H1 (cell line): ENCODE measurements around the gene ARHGAP32. TPM values are rescaled to one million over a fixed set of nuclear protein-coding genes. Genes with fewer than 3 reads are reported as not detected.

Source experiments
- CTCF ChIA-PET: fragments of 300-600 bp; sonication (Branson Sonifier 250); formaldehyde crosslinking; loops from one replicate; lab custom pipeline; 2021; ENCODE audit not compliant: partially characterized antibody; lab: Charles Lee
- POLR2A ChIA-PET: fragments of 300-600 bp; sonication (Branson Sonifier 250); formaldehyde crosslinking; loops from one replicate; lab custom pipeline; 2021; ENCODE audit warnings: inconsistent platforms; ENCODE audit not compliant: partially characterized antibody; lab: Charles Lee
- DNase-seq, 2 experiments: peaks; one replicate each; pipeline versions ENCODE4 v3.0.0 to v3.0.0-alpha.2; 2010 to 2022; ENCODE audit warnings: low spot score in 2 of 2, low read depth in 1 of 2, mixed read lengths in 1 of 2
- FAIRE-seq: peaks from 2 replicates; lab custom pipeline; 2011; peaks lifted over from hg19 to GRCh38; lab: Jason Lieb, UNC
- H2AFZ ChIP-seq: 2 replicates; pipeline ENCODE4 v1.8.1; 2012; ENCODE audit warnings: low read length, inconsistent platforms
- H2AK5ac ChIP-seq: 2 replicates; pipeline ENCODE4 v1.6.1; 2013; ENCODE audit warnings: low read depth, low read length
- H2BK120ac ChIP-seq: replicated peaks from 2 replicates; pipeline ENCODE3; 2013; ENCODE audit warnings: low read depth, low read length, inconsistent platforms
- H2BK12ac ChIP-seq: 2 replicates; pipeline ENCODE4 v1.6.1; 2013; ENCODE audit warnings: low read depth, low read length
- H2BK15ac ChIP-seq: 2 replicates; pipeline ENCODE4 v1.6.1; 2013; ENCODE audit warnings: low read length
- H2BK20ac ChIP-seq: 2 replicates; pipeline ENCODE4 v1.6.1; 2013; ENCODE audit warnings: low read length
- H2BK5ac ChIP-seq: 2 replicates; pipeline ENCODE4 v1.6.1; 2013; ENCODE audit warnings: low read depth, low read length
- H3K14ac ChIP-seq: 2 replicates; pipeline ENCODE4 v1.6.1; 2013; ENCODE audit warnings: inconsistent platforms; ENCODE audit not compliant: insufficient read length
- H3K18ac ChIP-seq: 2 replicates; pipeline ENCODE4 v1.6.1; 2013; ENCODE audit warnings: low read length; ENCODE audit errors: extremely low read depth
- H3K23ac ChIP-seq: 2 replicates; pipeline ENCODE4 v1.6.1; 2013; ENCODE audit warnings: inconsistent platforms; ENCODE audit not compliant: insufficient read length
- H3K23me2 ChIP-seq: 2 replicates; pipeline ENCODE4 v1.6.1; 2013; ENCODE audit warnings: low read depth, low read length
- H3K27ac ChIP-seq: 2 replicates; pipeline ENCODE4 v1.6.1; 2011; ENCODE audit warnings: low read depth, low read length, inconsistent platforms
- H3K27me3 ChIP-seq, 4 experiments: replicated peaks in 1 of 4; 1 replicate in 1 of 4; 2 replicates in 3 of 4; pipeline versions ENCODE4 v1.6.1 to v1.8.1; 2011 to 2013; ENCODE audit warnings: low read length in 3 of 4, mild to moderate bottlenecking in 3 of 4, inconsistent platforms in 2 of 4, mixed read lengths in 2 of 4, moderate library complexity in 1 of 4; ENCODE audit not compliant: control insufficient read depth in 3 of 4, insufficient read depth in 3 of 4; ENCODE audit errors: extremely low read depth in 1 of 4
- H3K36me3 ChIP-seq, 4 experiments: 2 replicates each; pipeline versions ENCODE4 v1.6.1 to v1.8.1; 2011 to 2013; ENCODE audit warnings: mild to moderate bottlenecking in 4 of 4, low read length in 3 of 4, moderate library complexity in 2 of 4, control low read depth in 1 of 4, inconsistent platforms in 1 of 4; ENCODE audit not compliant: insufficient read depth in 4 of 4, control insufficient read depth in 2 of 4
- H3K4ac ChIP-seq: replicated peaks from 2 replicates; pipeline ENCODE3; 2013; ENCODE audit warnings: low read length, low read depth, mixed read lengths, inconsistent platforms; ENCODE audit not compliant: insufficient read length
- H3K4me1 ChIP-seq, 4 experiments: replicated peaks in 1 of 4; 1 replicate in 1 of 4; 2 replicates in 3 of 4; pipeline versions ENCODE4 v1.6.1 to v1.8.1; 2011 to 2013; ENCODE audit warnings: low read length in 3 of 4, inconsistent platforms in 2 of 4, mixed read lengths in 1 of 4; ENCODE audit not compliant: insufficient read depth in 4 of 4, control insufficient read depth in 3 of 4
- H3K4me2 ChIP-seq, 2 experiments: 2 replicates each; pipeline versions ENCODE4 v1.6.1 to v1.8.1; 2011 to 2013; ENCODE audit warnings: low read depth in 2 of 2, low read length in 2 of 2, control low read depth in 1 of 2, inconsistent platforms in 1 of 2, mild to moderate bottlenecking in 1 of 2; ENCODE audit not compliant: insufficient read depth in 1 of 2
- H3K4me3 ChIP-seq, 4 experiments: fragments of 200-600, 300-600 bp in 1 of 4; sonication (generic), shearing (Covaris generic), sonication (Bioruptor Twin) in 1 of 4; 2 replicates each; pipeline versions ENCODE4 v1.5.1 to v1.8.1; 2011 to 2016; ENCODE audit warnings: low read length in 4 of 4, low read depth in 3 of 4, control low read depth in 2 of 4, inconsistent platforms in 2 of 4, mild to moderate bottlenecking in 2 of 4, mixed read lengths in 1 of 4, moderate library complexity in 1 of 4; ENCODE audit not compliant: insufficient read depth in 2 of 4; ENCODE audit errors: extremely low read depth in 1 of 4
- H3K56ac ChIP-seq: replicated peaks from 2 replicates; pipeline ENCODE3; 2013; ENCODE audit warnings: low read depth, mild to moderate bottlenecking, mixed read lengths, low read length, inconsistent platforms; ENCODE audit not compliant: insufficient read length
- H3K79me1 ChIP-seq: 2 replicates; pipeline ENCODE4 v1.6.1; 2013; ENCODE audit warnings: low read depth, low read length, control low read depth
- H3K79me2 ChIP-seq, 2 experiments: 2 replicates each; pipeline versions ENCODE4 v1.6.1 to v1.8.1; 2012 to 2013; ENCODE audit warnings: low read length in 2 of 2, mild to moderate bottlenecking in 2 of 2, inconsistent platforms in 1 of 2; ENCODE audit not compliant: insufficient read depth in 2 of 2, control insufficient read depth in 1 of 2
- H3K9ac ChIP-seq, 4 experiments: replicated peaks in 1 of 4; 1 replicate in 1 of 4; 2 replicates in 3 of 4; pipeline versions ENCODE4 v1.6.1 to v1.8.1; 2011 to 2013; ENCODE audit warnings: low read depth in 3 of 4, low read length in 3 of 4, control low read depth in 2 of 4, mild to moderate bottlenecking in 2 of 4, moderate library complexity in 2 of 4, inconsistent platforms in 1 of 4; ENCODE audit errors: extremely low read depth in 1 of 4
- H3K9me3 ChIP-seq, 2 experiments: 2 replicates each; pipeline versions ENCODE4 v1.6.1 to v1.8.1; 2012 to 2013; ENCODE audit warnings: mild to moderate bottlenecking in 2 of 2, moderate library complexity in 2 of 2, control low read depth in 1 of 2, inconsistent platforms in 1 of 2, low read depth in 1 of 2, low read length in 1 of 2, mixed read lengths in 1 of 2; ENCODE audit not compliant: insufficient read depth in 2 of 2
- H4K20me1 ChIP-seq, 2 experiments: replicated peaks in 1 of 2; 2 replicates each; pipeline versions ENCODE3 to v1.8.1; 2011 to 2013; ENCODE audit warnings: inconsistent platforms in 2 of 2, low read length in 2 of 2, mild to moderate bottlenecking in 1 of 2; ENCODE audit not compliant: insufficient read depth in 2 of 2, control insufficient read depth in 1 of 2
- H4K5ac ChIP-seq: 2 replicates; pipeline ENCODE4 v1.6.1; 2013; ENCODE audit warnings: low read length, low read depth, mixed read lengths, inconsistent platforms; ENCODE audit not compliant: insufficient read length
- H4K8ac ChIP-seq: 2 replicates; pipeline ENCODE4 v1.8.0; 2013; ENCODE audit warnings: mild to moderate bottlenecking, moderate library complexity, low read length, inconsistent platforms; ENCODE audit not compliant: insufficient read depth; ENCODE audit errors: extremely low read depth
- H4K91ac ChIP-seq: replicated peaks from 2 replicates; pipeline ENCODE3; 2013; ENCODE audit warnings: low read length, mixed read lengths, inconsistent platforms; ENCODE audit not compliant: insufficient read length
- BACH1 ChIP-seq: IDR thresholded peaks from 2 replicates; pipeline ENCODE4 v1.6.1; 2012; ENCODE audit warnings: low read length, improper control_type of control experiment
- CHD2 ChIP-seq: IDR thresholded peaks from 2 replicates; pipeline ENCODE4 v1.6.1; 2012; ENCODE audit warnings: low read length, improper control_type of control experiment
- EZH2 ChIP-seq: fragments of 200-600 bp; sonication (generic); IDR thresholded peaks from 2 replicates; pipeline ENCODE4 v1.7.1; 2012; ENCODE audit warnings: low read depth, mild to moderate bottlenecking, moderate library complexity, low read length, inconsistent platforms; ENCODE audit not compliant: severe bottlenecking
- HDAC2 ChIP-seq, 2 experiments: fragments of 300-600 bp in 1 of 2; sonication (generic) in 1 of 2; IDR thresholded peaks; 2 replicates each; pipeline ENCODE4 v1.6.1; 2011 to 2012; ENCODE audit warnings: low read depth in 2 of 2, low read length in 2 of 2, mild to moderate bottlenecking in 2 of 2, moderate library complexity in 2 of 2, borderline replicate concordance in 1 of 2, inconsistent platforms in 1 of 2
- JUND ChIP-seq: IDR thresholded peaks from 2 replicates; pipeline ENCODE4 v1.6.1; 2011; ENCODE audit warnings: mild to moderate bottlenecking, improper control_type of control experiment, low read length
- TBP ChIP-seq: IDR thresholded peaks from 2 replicates; pipeline ENCODE4 v1.6.1; 2011; ENCODE audit warnings: low read depth, low read length, improper control_type of control experiment
- WGBS, 2 experiments: shearing (Covaris generic) in 1 of 2; methylation state at CpG; one replicate each; pipeline versions ENCODE4 v1.1.6 to v1.1.7; 2013 to 2015; ENCODE audit warnings: low lambda C conversion rate in 2 of 2, mixed read lengths in 2 of 2, inconsistent platforms in 1 of 2, low coverage in 1 of 2, missing lambda C conversion rate in 1 of 2; ENCODE audit not compliant: insufficient replicate concordance in 2 of 2, insufficient coverage in 1 of 2, insufficient read length in 1 of 2; ENCODE audit errors: extremely low coverage in 1 of 2, missing lambda C conversion rate in 1 of 2; 5-methylcytosine and 5-hydroxymethylcytosine counted together
- polyA plus RNA-seq, 7 experiments: library from polyadenylated mRNA; depleted of rRNA in 3 of 7; stranded (reverse) in 5 of 7; unstranded in 2 of 7; fragments of >200 nt in 5 of 7; fragments of 200-250 nt in 2 of 7; gene quantifications; 1 replicate in 5 of 7; 2 replicates in 1 of 7; 4 replicates in 1 of 7; pipeline versions ENCODE4 v1.2.1 to v1.2.3, GENCODE V29; 2011 to 2013; ENCODE audit warnings: missing spikeins in 2 of 7, mixed read lengths in 2 of 7
- total RNA-seq: library from RNA; stranded (reverse); fragmentation: NEBNext Ultra II Directional; extraction: Animal tissue kit (Norgen Biotek cat#: 25700); gene quantifications from 2 replicates; pipeline ENCODE4 v1.2.1, GENCODE V29; 2021
- TF ChIP-seq, protein P1 (sequence below): IDR thresholded peaks from 2 replicates; pipeline ENCODE4 v1.6.1; 2011; ENCODE audit warnings: low read depth, mild to moderate bottlenecking, low read length; ENCODE audit not compliant: insufficient read depth

The ARHGAP32 gene
- total and polyA plus RNA-seq, 2 of the 8 experiments (the other 6 are each of a cell fraction or from before 2014, with no cell fraction given) = 13.7 to 30.0 TPM

DNA sequence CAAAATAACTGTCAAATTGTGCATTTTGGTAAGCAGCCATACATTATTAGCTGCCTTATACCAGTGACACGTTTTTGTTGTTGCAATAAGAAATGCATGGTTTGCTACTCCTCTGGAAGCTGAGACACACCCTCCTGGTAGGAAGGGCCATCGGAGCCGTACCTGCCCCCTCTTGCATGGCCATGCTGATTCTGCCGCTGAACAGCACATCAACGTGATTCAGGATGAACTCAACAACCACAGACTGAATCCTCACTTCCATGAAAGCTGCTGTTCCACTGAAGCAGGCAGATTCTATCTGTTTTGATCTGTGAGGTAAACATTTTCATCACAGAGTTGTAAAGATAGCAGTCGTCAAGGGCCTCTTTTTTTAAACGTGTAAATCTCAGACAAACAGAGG is 210.9 kb downstream of the ARHGAP32 start:
- no peak for DNase-seq
- WGBS, 2 experiments = 84% methylated on average over 7 of the region's 7 CpGs; no CpG with 5 or more reads in 1 of the 2 experiments
- H3K79me2 ChIP-seq = no peaks in the 10 kb centered on the region

More for the DNA sequence above, 210.9 kb downstream of the ARHGAP32 start:
- H3K9ac ChIP-seq = no peak overlapping the region
- no peak overlapping the region for H2BK120ac ChIP-seq
- H3K4me3 ChIP-seq = no peak overlapping the region
- H3K4ac ChIP-seq = no peak overlapping the region
- no peak overlapping the region for H3K4me2 ChIP-seq
- no peaks in the 10 kb centered on the region for H3K27me3 ChIP-seq
- H4K8ac ChIP-seq = no peak overlapping the region
- no peak overlapping the region for H3K27ac ChIP-seq
- no peak overlapping the region for H3K23ac ChIP-seq
- peaks cover 0 to 10% (median 2%) of the 10 kb centered on the region in 4 experiments; a peak in 5 of 8 replicates for H3K36me3 ChIP-seq
- FAIRE-seq = no peak
- ChIA-PET CTCF (interaction anchor here (2.6 kb wide), 1 partner anchor 25 kb away, joined by 8 read pairs; no protein-coding TSS in a partner anchor), POLR2A (no interaction called here)
- no peak overlapping the region for H2BK5ac ChIP-seq
- H3K56ac ChIP-seq = no peak overlapping the region
- H3K9me3 ChIP-seq = no peaks in the 10 kb centered on the region
- no peaks in the 10 kb centered on the region for H3K79me1 ChIP-seq
- H4K5ac ChIP-seq = no peak overlapping the region
- H4K20me1 ChIP-seq = no peaks in the 10 kb centered on the region
- H2BK20ac ChIP-seq = no peak overlapping the region
- H2AFZ ChIP-seq = no peak overlapping the region
- H2BK12ac ChIP-seq = no peak overlapping the region
- no peak for TF ChIP-seq CHD2
- no peak for TF ChIP-seq TBP
- TF ChIP-seq, protein P1, sequence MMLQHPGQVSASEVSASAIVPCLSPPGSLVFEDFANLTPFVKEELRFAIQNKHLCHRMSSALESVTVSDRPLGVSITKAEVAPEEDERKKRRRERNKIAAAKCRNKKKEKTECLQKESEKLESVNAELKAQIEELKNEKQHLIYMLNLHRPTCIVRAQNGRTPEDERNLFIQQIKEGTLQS = no peak
- no peak for TF ChIP-seq HDAC2 (IDR thresholded peaks at IDR 0.05; ENCODE audit: borderline replicate concordance in 1 of 2, low read depth in 2 of 2, low read length in 2 of 2)
- no peak for TF ChIP-seq EZH2
- TF ChIP-seq JUND = no peak
- TF ChIP-seq BACH1 = no peak
- H2BK15ac ChIP-seq = no peak overlapping the region
- no peak overlapping the region for H3K14ac ChIP-seq
- H2AK5ac ChIP-seq = no peak overlapping the region
- H3K18ac ChIP-seq = no peak overlapping the region
- H3K23me2 ChIP-seq = no peaks in the 10 kb centered on the region; the same call in 1 of the 2 replicates
- H3K4me1 ChIP-seq = no peaks in the 10 kb centered on the region
- no peak overlapping the region for H4K91ac ChIP-seq
